GM18517 (cell line): Measurements from ENCODE around the gene ARCN1.
"Not testable (repeated sequence)": the region's sequence is repeated elsewhere in the genome, so short reads cannot be mapped to it uniquely, and the experiment has no call there.

Experiments
- ATAC-seq: cut with Tn5 transposase; IDR thresholded peaks from one replicate; pipeline ENCODE4 v1.9.1; 2021; ENCODE audit warnings: mild to moderate bottlenecking, moderate library complexity; ENCODE audit not compliant: unreplicated experiment

Gene ARCN1

GRCh38 chr11:118544010-118544646 is 28.1 kb upstream of the ARCN1 start:
- no peak for ATAC-seq

- no peak for ATAC-seq
Measured at GRCh38 chr11:118544647-118545010, 27.6 kb upstream of the ARCN1 start.

GRCh38 chr11:118545533-118545932 is 26.7 kb upstream of the ARCN1 start:
- ATAC-seq: no peak

- ATAC-seq: no peak
Measured at GRCh38 chr11:118547132-118547531, 25.1 kb upstream of the ARCN1 start.

GRCh38 chr11:118552341-118552740 is 19.9 kb upstream of the ARCN1 start:
- ATAC-seq: no peak

GRCh38 chr11:118560806-118561205 is 11.4 kb upstream of the ARCN1 start:
- ATAC-seq: no peak

GRCh38 chr11:118565051-118565450 is 7.2 kb upstream of the ARCN1 start:
- no peak for ATAC-seq

- ATAC-seq: no peak
Measured at GRCh38 chr11:118569670-118570069, 2.5 kb upstream of the ARCN1 start.

GRCh38 chr11:118570787-118571186 is 1.4 kb upstream of the ARCN1 start:
- no peak for ATAC-seq

- not testable (repeated sequence) for ATAC-seq
Measured at GRCh38 chr11:118571701-118572060, 528 bp upstream of the ARCN1 start.

GRCh38 chr11:118572981-118573550 is 857 bp downstream of the ARCN1 start:
- no peak for ATAC-seq

- ATAC-seq: no peak
Measured at GRCh38 chr11:118574636-118575035, 2.4 kb downstream of the ARCN1 start.

GRCh38 chr11:118577995-118578394 is 5.8 kb downstream of the ARCN1 start:
- not testable (repeated sequence) for ATAC-seq

GRCh38 chr11:118581057-118581456 is 8.8 kb downstream of the ARCN1 start:
- no peak for ATAC-seq

GRCh38 chr11:118587952-118588351 is 15.7 kb downstream of the ARCN1 start:
- ATAC-seq: no peak

- ATAC-seq: no peak
Measured at GRCh38 chr11:118592616-118593367, 20.6 kb downstream of the ARCN1 start.

GRCh38 chr11:118594984-118595383 is 22.8 kb downstream of the ARCN1 start:
- ATAC-seq: not testable (repeated sequence)

GRCh38 chr11:118596224-118597146 is 24.3 kb downstream of the ARCN1 start:
- no peak for ATAC-seq

GRCh38 chr11:118597556-118597955 is 25.3 kb downstream of the ARCN1 start:
- no peak for ATAC-seq

- ATAC-seq: no peak
Measured at GRCh38 chr11:118602331-118602730, 30.1 kb downstream of the ARCN1 start.

- not testable (repeated sequence) for ATAC-seq
Measured at GRCh38 chr11:118603709-118604108, 31.5 kb downstream of the ARCN1 start.
